ENCODE measurements around the gene SLC22A23.

DNA sequence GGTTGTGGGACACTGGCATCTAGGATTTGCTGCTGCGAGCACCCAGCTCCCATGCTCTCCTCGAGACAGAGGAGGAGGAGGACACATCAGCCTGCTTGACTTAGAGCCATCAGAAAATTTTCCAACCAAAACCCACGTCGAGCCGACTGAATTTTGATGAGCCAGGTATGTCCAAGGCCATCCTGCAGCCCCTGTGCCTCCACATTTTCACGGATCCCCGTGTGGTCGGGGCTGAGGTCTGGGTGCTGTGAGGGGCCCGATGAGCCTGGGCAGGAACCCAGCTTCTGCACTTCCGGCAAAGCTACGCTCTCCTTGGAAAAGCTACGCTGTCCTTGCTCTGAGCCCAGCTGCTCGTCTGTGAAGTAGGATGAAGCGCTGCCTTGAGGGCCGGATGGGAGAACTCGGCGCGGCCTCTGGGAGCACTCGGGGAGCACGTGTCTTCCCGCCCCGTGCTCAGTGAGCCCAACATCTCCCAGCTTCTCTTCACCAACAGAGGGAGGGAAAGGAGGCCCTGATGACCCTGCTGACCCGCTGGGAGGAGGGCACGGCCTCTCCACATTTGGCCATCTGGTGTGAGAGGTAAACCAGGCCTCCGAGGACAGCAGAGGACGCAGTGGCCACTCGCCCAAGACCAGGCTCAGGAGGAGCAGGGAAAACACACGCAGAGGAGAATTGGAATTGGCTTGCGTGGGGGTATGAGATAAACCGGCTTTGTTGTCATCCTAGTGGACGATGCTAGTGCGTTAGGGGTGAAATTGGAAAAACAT, 164.2 kb downstream of the SLC22A23 start:
- TF ChIP-seq CTCF (IDR thresholded peaks at IDR 0.05) (no peak), EP300 (IDR thresholded peaks at IDR 0.05) (no peak), POLR2AphosphoS5 (IDR thresholded peaks at IDR 0.05) (no peak)

Measured in stomach (tissue), 4 donors.